Measurements from ENCODE around the gene SMAD2.
"Not testable (repeated sequence)": the region's sequence is repeated elsewhere in the genome, so short reads cannot be mapped to it uniquely, and the experiment has no call there.

The SMAD2 gene

GRCh38 chr18:47832348-47832747 is 98.1 kb downstream of the SMAD2 start:
- no peak for DNase-seq (ENCODE audit: low read depth)
- TF ChIP-seq CTCF (conservative IDR thresholded peaks at IDR 0.05; ENCODE audit: low read depth, low read length): no peak
- H3K4me3 ChIP-seq (ENCODE audit: low read length): no peak overlapping the region

- H3K4me3 ChIP-seq (ENCODE audit: low read length): no peak overlapping the region
- no peak for TF ChIP-seq CTCF (conservative IDR thresholded peaks at IDR 0.05; ENCODE audit: low read depth, low read length)
- no peak for DNase-seq (ENCODE audit: low read depth)
Measured at GRCh38 chr18:47831351-47831750, 99.1 kb downstream of the SMAD2 start.

GRCh38 chr18:47830772-47831171 is 99.7 kb downstream of the SMAD2 start:
- TF ChIP-seq CTCF (conservative IDR thresholded peaks at IDR 0.05; ENCODE audit: low read depth, low read length): no peak
- no peak overlapping the region for H3K4me3 ChIP-seq (ENCODE audit: low read length)
- no peak for DNase-seq (ENCODE audit: low read depth)

- H3K4me3 ChIP-seq (ENCODE audit: low read length): no peak overlapping the region
- no peak for DNase-seq (ENCODE audit: low read depth)
- no peak for TF ChIP-seq CTCF (conservative IDR thresholded peaks at IDR 0.05; ENCODE audit: low read depth, low read length)
Measured at GRCh38 chr18:47829831-47830230, 100.6 kb downstream of the SMAD2 start.

- H3K4me3 ChIP-seq (ENCODE audit: low read length); DNase-seq (ENCODE audit: low read depth): not testable (repeated sequence)
Measured at GRCh38 chr18:47828031-47828430, 102.4 kb downstream of the SMAD2 start.

GRCh38 chr18:47826157-47827074 is 104.0 kb downstream of the SMAD2 start:
- no peak for DNase-seq (ENCODE audit: low read depth)
- H3K4me3 ChIP-seq (ENCODE audit: low read length): no peak overlapping the region
- no peak for TF ChIP-seq CTCF (conservative IDR thresholded peaks at IDR 0.05; ENCODE audit: low read depth, low read length)

GRCh38 chr18:47821314-47821713 is 109.1 kb downstream of the SMAD2 start:
- no peak overlapping the region for H3K4me3 ChIP-seq (ENCODE audit: low read length)
- no peak for DNase-seq (ENCODE audit: low read depth)
- TF ChIP-seq CTCF (conservative IDR thresholded peaks at IDR 0.05; ENCODE audit: low read depth, low read length): no peak

All from retinal pigment epithelial cell (primary cell).